Caco-2 (cell line): ENCODE data around the gene GPC1. TPM values are rescaled to one million over a fixed set of nuclear protein-coding genes. Genes with fewer than 3 reads are reported as not detected.

ENCODE experiments used
- BruUV-seq: library from RNA; stranded (reverse); fragments of 400-500 nt; replicated peaks from 2 replicates; lab custom pipeline; 2021; lab: Mats Ljungman, UMichigan
- CTCF ChIA-PET: fragments of 300-600 bp; sonication (Branson Sonifier 250); formaldehyde crosslinking; loops from one replicate; lab custom pipeline; 2022; ENCODE audit warnings: antibody characterized with exemption; lab: Charles Lee
- POLR2A ChIA-PET: fragments of 300-600 bp; sonication (Branson Sonifier 250); formaldehyde crosslinking; loops from one replicate; lab custom pipeline; 2022; ENCODE audit warnings: antibody characterized with exemption; lab: Charles Lee
- DNase-seq, 2 experiments: peaks; one replicate each; pipeline versions ENCODE4 v3.0.0 to v3.0.0-alpha.2; 2020 to 2022
- H3K27me3 ChIP-seq: replicated peaks from 2 replicates; pipeline ENCODE4 v1.6.0; 2011; ENCODE audit warnings: low read length; ENCODE audit not compliant: control insufficient read depth, insufficient read depth
- H3K36me3 ChIP-seq: 2 replicates; pipeline ENCODE4 v1.5.1; 2011; ENCODE audit warnings: low read length; ENCODE audit not compliant: control insufficient read depth, insufficient read depth
- H3K4me1 ChIP-seq: fragments of 250-450 bp; sonication (Bioruptor Pico); 2 replicates; pipeline ENCODE4 v1.5.1; 2020; ENCODE audit warnings: mild to moderate bottlenecking
- H3K4me3 ChIP-seq: 2 replicates; pipeline ENCODE4 v1.5.1; 2011; ENCODE audit warnings: low read depth, mild to moderate bottlenecking, control low read depth, low read length
- H3K9me3 ChIP-seq: fragments of 250-450 bp; sonication (Bioruptor Pico); 2 replicates; pipeline ENCODE4 v1.5.1; 2020; ENCODE audit warnings: mild to moderate bottlenecking, moderate library complexity
- H3K27ac Mint-ChIP-seq: one replicate; pipeline ENCODE4 v1.8.0; 2022; ENCODE audit warnings: mixed read lengths; ENCODE audit not compliant: unreplicated experiment
- H3K27me3 Mint-ChIP-seq: one replicate; pipeline ENCODE4 v1.8.0; 2022; ENCODE audit warnings: mixed read lengths; ENCODE audit not compliant: insufficient read depth, unreplicated experiment
- H3K36me3 Mint-ChIP-seq: one replicate; pipeline ENCODE4 v1.8.0; 2022; ENCODE audit warnings: mild to moderate bottlenecking, mixed read lengths; ENCODE audit not compliant: insufficient read depth, unreplicated experiment
- H3K4me1 Mint-ChIP-seq: one replicate; pipeline ENCODE4 v1.8.0; 2022; ENCODE audit warnings: low read depth, mixed read lengths; ENCODE audit not compliant: unreplicated experiment
- H3K4me3 Mint-ChIP-seq: one replicate; pipeline ENCODE4 v1.8.0; 2022; ENCODE audit warnings: mild to moderate bottlenecking, moderate library complexity, mixed read lengths; ENCODE audit not compliant: unreplicated experiment
- H3K9me3 Mint-ChIP-seq: one replicate; pipeline ENCODE4 v1.8.0; 2022; ENCODE audit warnings: mixed read lengths; ENCODE audit not compliant: unreplicated experiment
- CTCF ChIP-seq, 2 experiments: fragments of 200-600 bp in 1 of 2; IDR thresholded peaks; 1 replicate in 1 of 2; 2 replicates in 1 of 2; pipeline versions ENCODE4 v1.5.1 to v1.8.0; 2011 to 2022; ENCODE audit warnings: antibody characterized with exemption in 1 of 2, control low read depth in 1 of 2, inconsistent platforms in 1 of 2, low read depth in 1 of 2, low read length in 1 of 2, mild to moderate bottlenecking in 1 of 2, moderate library complexity in 1 of 2; ENCODE audit not compliant: insufficient read depth in 1 of 2, severe bottlenecking in 1 of 2, unreplicated experiment in 1 of 2
- intact Hi-C: fragments of 100-400 bp; cut with micrococcal nuclease; formaldehyde crosslinking; loops from one replicate; pipeline ENCODE4 v1.10.0; 2022; ENCODE audit not compliant: unreplicated experiment
- total RNA-seq: library from RNA; stranded (reverse); gene quantifications from 2 replicates; pipeline ENCODE4 v1.2.3, GENCODE V29; 2022

The GPC1 gene
- total RNA-seq, 1 experiment from 2014 or later = 45.2 TPM

GRCh38 chr2:240396623-240397541, 38.6 kb upstream of the GPC1 start:
- Histone ChIP-seq H3K4me1 (no peaks in the 10 kb centered on the region), H3K9me3 (no peaks in the 10 kb centered on the region), H3K4me3 (no peak overlapping the region), H3K27me3 (no peaks in the 10 kb centered on the region), H3K36me3 (no peaks in the 10 kb centered on the region)
- no TSS peak for BruUV-seq
- intact Hi-C loops = no loop called here
- CTCF ChIA-PET = no interaction called here
- H3K27ac Mint-ChIP-seq = no peak overlapping the region
- DNase-seq = no peak
- no peak overlapping the region for H3K4me3 Mint-ChIP-seq
- no peaks in the 10 kb centered on the region for H3K4me1 Mint-ChIP-seq
- no peaks in the 10 kb centered on the region for H3K9me3 Mint-ChIP-seq
- POLR2A ChIA-PET = no interaction called here
- H3K36me3 Mint-ChIP-seq = no peaks in the 10 kb centered on the region
- no peak for TF ChIP-seq CTCF (IDR thresholded peaks at IDR 0.05; ENCODE audit: insufficient read depth in 1 of 2, low read depth in 1 of 2, low read length in 1 of 2, severe bottlenecking in 1 of 2, unreplicated experiment in 1 of 2)
- H3K27me3 Mint-ChIP-seq = no peaks in the 10 kb centered on the region

GRCh38 chr2:240397542-240397916, 37.9 kb upstream of the GPC1 start:
- no peaks in the 10 kb centered on the region for H3K27me3 Mint-ChIP-seq
- H3K27ac Mint-ChIP-seq = no peak overlapping the region
- H3K36me3 ChIP-seq = no peaks in the 10 kb centered on the region
- POLR2A ChIA-PET = no interaction called here
- no peaks in the 10 kb centered on the region for H3K9me3 Mint-ChIP-seq
- H3K4me1 ChIP-seq = no peaks in the 10 kb centered on the region
- H3K4me1 Mint-ChIP-seq = no peaks in the 10 kb centered on the region
- BruUV-seq = no TSS peak
- H3K36me3 Mint-ChIP-seq = no peaks in the 10 kb centered on the region
- no peak for TF ChIP-seq CTCF (IDR thresholded peaks at IDR 0.05; ENCODE audit: insufficient read depth in 1 of 2, low read depth in 1 of 2, low read length in 1 of 2, severe bottlenecking in 1 of 2, unreplicated experiment in 1 of 2)
- intact Hi-C loops = no loop called here
- CTCF ChIA-PET = no interaction called here
- H3K27me3 ChIP-seq = no peaks in the 10 kb centered on the region
- no peak overlapping the region for H3K4me3 Mint-ChIP-seq
- no peak overlapping the region for H3K4me3 ChIP-seq
- DNase-seq = no peak
- H3K9me3 ChIP-seq = no peaks in the 10 kb centered on the region

- intact Hi-C loops = no loop called here
- no peaks in the 10 kb centered on the region for H3K27me3 ChIP-seq
- Mint-ChIP-seq H3K27me3 (no peaks in the 10 kb centered on the region), H3K4me3 (no peak overlapping the region), H3K9me3 (no peaks in the 10 kb centered on the region), H3K4me1 (no peaks in the 10 kb centered on the region), H3K36me3 (no peaks in the 10 kb centered on the region), H3K27ac (no peak overlapping the region)
- TF ChIP-seq CTCF (IDR thresholded peaks at IDR 0.05; ENCODE audit: insufficient read depth in 1 of 2, low read depth in 1 of 2, low read length in 1 of 2, severe bottlenecking in 1 of 2, unreplicated experiment in 1 of 2) = no peak
- H3K4me1 ChIP-seq = no peaks in the 10 kb centered on the region
- DNase-seq = no peak
- no peak overlapping the region for H3K4me3 ChIP-seq
- no peaks in the 10 kb centered on the region for H3K9me3 ChIP-seq
- no peaks in the 10 kb centered on the region for H3K36me3 ChIP-seq
- no TSS peak for BruUV-seq
- CTCF ChIA-PET = no interaction called here
- POLR2A ChIA-PET = no interaction called here
Observed at GRCh38 chr2:240397924-240398645, 37.4 kb upstream of the GPC1 start.
